HG03439 (cell line): Measurements from ENCODE around the gene POMZP3.
"Not testable (repeated sequence)": the region's sequence is repeated elsewhere in the genome, so short reads cannot be mapped to it uniquely, and the experiment has no call there.

ENCODE experiments used
- ATAC-seq: cut with Tn5 transposase; IDR thresholded peaks from one replicate; pipeline ENCODE4 v1.9.1; 2021; ENCODE audit warnings: mild to moderate bottlenecking, moderate library complexity; ENCODE audit not compliant: unreplicated experiment

The POMZP3 gene

DNA sequence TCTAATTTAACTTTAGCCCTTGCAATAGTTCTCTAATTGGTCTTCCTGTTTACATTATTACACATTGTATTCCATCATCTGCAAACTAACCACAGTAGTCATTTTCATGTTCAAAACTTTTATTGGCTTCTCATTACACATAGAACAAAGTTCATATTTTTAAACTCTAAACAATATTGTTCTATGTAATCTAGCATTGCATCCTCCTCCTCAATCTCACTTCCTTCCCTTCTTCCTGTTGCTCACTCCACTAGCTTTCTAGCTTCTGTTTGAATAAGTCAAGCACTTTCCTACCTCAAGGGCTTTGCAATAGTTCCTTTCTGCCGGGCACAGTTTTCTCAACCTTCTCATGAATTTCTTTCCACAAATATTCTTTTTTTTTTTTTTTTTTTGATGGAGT is 38.5 kb downstream of the POMZP3 start:
- not testable (repeated sequence) for ATAC-seq

- not testable (repeated sequence) for ATAC-seq
Measured at GRCh38 chr7:76586585-76587315, 40.3 kb downstream of the POMZP3 start.

GRCh38 chr7:76583636-76584281 is 43.3 kb downstream of the POMZP3 start:
- ATAC-seq, result not testable (repeated sequence)

DNA sequence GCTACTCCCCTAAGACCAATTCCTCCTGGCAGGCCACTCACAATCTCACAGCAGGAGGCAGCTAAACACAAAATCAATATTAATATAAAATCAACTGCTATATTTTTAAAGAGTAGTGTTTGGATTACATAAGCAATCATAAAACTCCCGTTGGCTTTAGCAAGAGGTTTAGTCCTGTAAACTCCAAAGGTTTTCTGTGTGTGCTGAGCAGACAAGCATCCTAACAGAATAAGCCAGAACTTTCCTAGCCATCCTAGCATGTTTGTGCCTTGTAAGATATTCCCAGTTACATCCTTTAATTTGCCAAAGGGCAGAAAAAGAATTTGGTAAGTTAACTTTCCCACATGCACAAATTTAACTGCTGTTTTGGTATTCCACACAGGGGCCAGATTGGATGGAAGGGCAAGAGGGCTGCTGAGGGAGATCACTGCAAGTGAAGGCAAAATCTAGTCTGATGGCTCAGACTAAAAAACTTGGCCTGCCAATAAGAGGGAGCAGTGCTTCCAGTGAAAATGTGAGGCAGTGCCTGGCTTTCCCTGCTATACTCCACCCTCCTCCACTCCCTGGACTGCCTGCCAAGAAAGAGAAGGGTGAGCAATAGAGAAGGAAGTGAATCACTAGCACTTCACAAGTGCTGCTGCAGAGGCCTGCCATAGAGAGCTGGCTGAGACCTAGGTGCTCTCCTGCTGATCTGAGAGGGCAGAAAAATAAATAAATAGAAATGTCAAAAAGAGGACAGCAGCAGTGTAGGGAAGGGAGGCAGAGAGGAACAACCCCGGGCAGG is 44.0 kb downstream of the POMZP3 start:
- ATAC-seq, result not testable (repeated sequence)

GRCh38 chr7:76575919-76576655 is 51.0 kb downstream of the POMZP3 start:
- not testable (repeated sequence) for ATAC-seq

- ATAC-seq, result not testable (repeated sequence)
Measured at GRCh38 chr7:76575431-76575830, 51.6 kb downstream of the POMZP3 start.

GRCh38 chr7:76572296-76572695 is 54.8 kb downstream of the POMZP3 start:
- not testable (repeated sequence) for ATAC-seq

DNA sequence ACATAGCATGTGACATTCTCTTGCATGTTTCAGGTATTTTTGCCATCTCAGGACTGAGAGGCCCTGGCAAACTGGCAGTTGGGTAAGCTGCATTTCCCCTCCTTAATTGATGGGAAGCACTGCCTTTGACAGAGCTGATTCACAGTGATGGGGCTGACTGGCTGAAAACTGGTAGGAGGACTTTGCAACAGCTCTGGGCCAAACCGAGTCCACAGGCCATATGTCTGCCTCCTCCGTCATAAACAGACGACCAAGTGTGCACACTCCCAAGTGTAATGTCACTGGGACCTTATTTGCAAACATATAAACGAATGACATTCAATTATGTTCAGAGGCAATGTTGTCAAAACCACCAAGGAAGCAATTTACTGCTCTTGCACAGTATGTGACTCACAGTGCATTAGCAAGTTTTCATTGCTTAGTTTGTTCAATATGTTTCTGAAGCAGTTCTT is 56.7 kb downstream of the POMZP3 start:
- ATAC-seq, result not testable (repeated sequence)

DNA sequence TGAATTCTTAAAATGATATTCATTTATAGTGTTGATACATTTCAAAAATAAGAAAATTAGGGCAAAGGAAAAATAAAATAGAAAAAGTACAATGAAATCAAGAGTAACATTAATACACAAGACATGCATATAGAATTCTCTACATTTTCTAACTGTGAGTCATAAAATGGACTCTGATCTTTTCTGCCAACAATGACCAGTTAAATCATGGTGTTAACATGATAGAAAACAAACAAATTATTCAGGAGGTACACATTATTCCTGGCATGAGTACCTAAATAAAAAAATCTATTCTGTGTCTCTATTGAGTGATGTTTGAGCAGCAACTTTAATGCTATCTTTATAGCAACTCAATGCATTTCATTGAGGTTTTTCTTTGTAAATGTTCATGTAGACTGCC is 58.3 kb downstream of the POMZP3 start:
- ATAC-seq, result not testable (repeated sequence)

DNA sequence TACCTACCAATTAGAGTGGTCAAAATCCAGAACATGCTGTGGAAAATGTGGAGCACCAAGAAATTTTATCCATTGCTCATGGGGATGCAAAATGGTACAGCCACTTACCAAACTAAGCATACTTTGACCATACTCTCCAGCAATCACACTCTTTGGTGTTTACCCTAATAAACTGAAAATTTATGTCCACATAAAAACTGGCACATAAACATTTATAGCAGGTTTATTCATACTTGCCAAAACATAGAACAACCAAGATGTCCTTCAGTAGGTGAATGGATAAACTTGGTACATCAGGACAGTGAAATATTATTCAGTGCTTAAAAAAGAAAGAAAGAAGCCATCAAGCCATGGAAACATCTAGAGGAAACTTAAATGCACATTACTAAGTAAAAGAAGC is 59.3 kb downstream of the POMZP3 start:
- not testable (repeated sequence) for ATAC-seq

DNA sequence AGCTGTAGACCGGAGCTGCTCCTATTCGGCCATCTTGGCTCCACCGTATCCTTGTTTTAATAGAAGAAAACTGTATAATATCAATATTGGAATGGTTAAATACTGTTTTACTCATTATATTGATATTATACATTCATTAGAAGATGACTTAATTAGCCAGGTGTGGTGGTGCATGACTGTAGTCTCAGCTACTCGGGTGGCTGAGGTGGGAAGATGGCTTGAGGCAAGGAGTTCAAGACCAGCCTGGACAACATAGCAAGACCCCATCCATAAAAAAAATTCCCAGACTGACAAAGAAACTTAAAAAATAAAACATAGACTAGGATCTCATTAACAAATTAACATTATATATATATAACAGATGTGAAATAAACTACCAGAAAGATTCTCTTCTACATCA is 59.8 kb downstream of the POMZP3 start:
- ATAC-seq, result not testable (repeated sequence)

DNA sequence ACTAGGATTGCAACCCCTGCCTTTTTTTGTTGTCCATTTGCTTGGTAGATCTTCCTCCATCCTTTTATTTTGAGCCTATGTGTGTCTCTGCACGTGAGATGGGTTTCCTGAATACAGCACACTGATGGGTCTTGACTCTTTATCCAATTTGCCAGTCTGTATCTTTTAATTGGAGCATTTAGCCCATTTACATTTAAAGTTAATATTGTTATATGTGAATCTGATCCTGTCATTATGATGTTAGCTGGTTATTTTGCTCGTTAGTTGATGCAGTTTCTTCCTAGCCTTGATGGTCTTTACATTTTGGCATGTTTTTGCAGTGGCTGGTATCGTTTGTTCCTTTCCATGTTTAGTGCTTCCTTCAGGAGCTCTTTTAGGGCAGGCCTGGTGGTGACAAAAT is 62.1 kb downstream of the POMZP3 start:
- not testable (repeated sequence) for ATAC-seq

DNA sequence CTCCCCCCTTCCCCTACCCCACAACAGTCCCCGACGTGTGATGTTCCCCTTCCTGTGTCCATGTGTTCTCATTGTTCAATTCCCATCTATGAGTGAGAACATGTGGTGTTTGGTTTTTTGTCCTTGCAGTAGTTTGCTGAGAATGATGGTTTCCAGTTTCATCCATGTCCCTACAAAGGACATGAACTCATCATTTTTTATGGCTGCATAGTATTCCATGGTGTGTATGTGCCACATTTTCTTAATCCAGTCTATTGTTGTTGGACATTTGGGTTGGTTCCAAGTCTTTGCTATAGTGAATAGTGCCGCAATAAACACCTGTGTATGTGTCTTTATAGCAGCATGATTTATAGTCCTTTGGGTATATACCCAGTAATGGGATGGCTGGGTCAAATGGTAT is 65.7 kb downstream of the POMZP3 start:
- not testable (repeated sequence) for ATAC-seq

DNA sequence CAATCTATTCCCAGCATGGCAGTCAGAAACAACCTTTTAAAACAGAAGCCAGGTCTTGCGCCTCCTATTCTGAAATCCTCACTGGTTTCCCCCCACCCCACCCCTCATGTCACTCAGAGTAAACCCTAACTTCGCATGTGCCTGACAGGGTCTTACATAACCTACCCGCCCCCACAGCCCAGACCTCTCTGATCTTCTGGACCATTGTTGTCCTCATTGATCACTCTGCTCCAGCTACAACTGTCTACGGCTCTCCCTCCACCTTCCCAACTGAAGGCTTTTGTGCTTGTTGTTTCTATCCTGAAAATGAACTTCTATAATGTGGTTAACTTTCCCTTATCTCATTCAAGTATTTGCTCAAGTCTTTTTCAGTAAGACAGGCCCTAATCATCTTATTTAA is 66.9 kb downstream of the POMZP3 start:
- ATAC-seq, result not testable (repeated sequence)
